ENCODE results near the gene EFHC1. TPM values are rescaled to one million over a fixed set of nuclear protein-coding genes. Genes with fewer than 3 reads are reported as not detected.

EFHC1 gene
- total RNA-seq, 1 donor from 2014 or later = 54.9 TPM

GRCh38 chr6:52498538-52499017 lies 78.4 kb downstream of the EFHC1 start:
- peaks cover 19% of the 10 kb centered on the region for H3K36me3 Mint-ChIP-seq
- H3K27ac Mint-ChIP-seq = peak overlapping the region; percentile 55
- H3K9me3 Mint-ChIP-seq = no peaks in the 10 kb centered on the region
- no peak for DNase-seq (ENCODE audit: extremely low spot score, unreplicated experiment)
- peaks cover 18% of the 10 kb centered on the region for H3K4me1 Mint-ChIP-seq (ENCODE audit: unreplicated experiment)
- no peak overlapping the region for H3K4me3 Mint-ChIP-seq
- TF ChIP-seq CTCF (conservative IDR thresholded peaks at IDR 0.05) = no peak
- H3K27me3 Mint-ChIP-seq = no peaks in the 10 kb centered on the region

- Mint-ChIP-seq H3K27me3 (no peaks in the 10 kb centered on the region), H3K4me3 (no peak overlapping the region), H3K9me3 (no peaks in the 10 kb centered on the region), H3K4me1 (ENCODE audit: unreplicated experiment) (peaks cover 22% of the 10 kb centered on the region), H3K36me3 (peaks cover 19% of the 10 kb centered on the region), H3K27ac (peak overlapping the region; percentile 55)
- no peak for DNase-seq (ENCODE audit: extremely low spot score, unreplicated experiment)
- TF ChIP-seq CTCF (conservative IDR thresholded peaks at IDR 0.05) = no peak
Measured at GRCh38 chr6:52499026-52499425, 78.9 kb downstream of the EFHC1 start.

DNA sequence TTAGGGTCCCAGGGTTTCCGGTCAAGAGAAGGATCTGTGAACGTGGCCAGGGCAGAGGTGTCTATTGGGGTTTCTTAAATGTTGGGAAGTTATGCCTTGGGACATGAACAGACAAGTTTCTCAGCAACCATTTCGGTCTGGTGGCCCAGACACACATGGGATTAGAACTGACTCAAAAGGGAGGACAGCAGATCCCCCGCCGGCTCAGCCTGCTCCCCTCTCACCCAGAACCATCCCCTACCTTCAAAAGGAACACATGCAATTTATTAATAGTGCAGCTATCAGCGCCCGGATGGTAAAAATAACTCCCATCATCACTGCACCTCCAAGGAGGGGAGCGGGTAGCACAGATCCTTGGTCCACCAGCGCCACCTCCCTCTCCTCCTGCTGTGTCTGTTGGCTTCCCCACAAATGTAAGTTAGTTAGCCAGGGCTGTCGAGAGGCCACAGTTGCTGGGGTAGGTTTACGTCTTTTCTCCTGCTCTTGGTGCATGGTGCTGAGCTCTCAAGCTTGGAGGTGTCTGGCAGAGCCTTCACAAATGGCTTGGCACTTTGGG lies 79.6 kb downstream of the EFHC1 start:
- TF ChIP-seq CTCF (conservative IDR thresholded peaks at IDR 0.05) = no peak
- H3K36me3 Mint-ChIP-seq = peaks cover 15% of the 10 kb centered on the region
- no peaks in the 10 kb centered on the region for H3K27me3 Mint-ChIP-seq
- DNase-seq (ENCODE audit: extremely low spot score, unreplicated experiment) = no peak
- H3K27ac Mint-ChIP-seq = peak overlapping the region; percentile 55
- no peaks in the 10 kb centered on the region for H3K9me3 Mint-ChIP-seq
- peaks cover 23% of the 10 kb centered on the region for H3K4me1 Mint-ChIP-seq (ENCODE audit: unreplicated experiment)
- no peak overlapping the region for H3K4me3 Mint-ChIP-seq

- H3K4me3 Mint-ChIP-seq = no peak overlapping the region
- H3K36me3 Mint-ChIP-seq = peaks cover 15% of the 10 kb centered on the region
- no peak for TF ChIP-seq CTCF (conservative IDR thresholded peaks at IDR 0.05)
- H3K9me3 Mint-ChIP-seq = no peaks in the 10 kb centered on the region
- H3K4me1 Mint-ChIP-seq (ENCODE audit: unreplicated experiment) = peaks cover 27% of the 10 kb centered on the region
- no peaks in the 10 kb centered on the region for H3K27me3 Mint-ChIP-seq
- peak overlapping the region; percentile 55 for H3K27ac Mint-ChIP-seq
- DNase-seq (ENCODE audit: extremely low spot score, unreplicated experiment) = no peak
Measured at GRCh38 chr6:52500238-52501129, 80.3 kb downstream of the EFHC1 start.

- peak overlapping the region; percentile 99 for H3K27ac Mint-ChIP-seq
Measured at GRCh38 chr6:52502306-52503029, 82.3 kb downstream of the EFHC1 start.

More at GRCh38 chr6:52502306-52503029, 82.3 kb downstream of the EFHC1 start:
- TF ChIP-seq CTCF (conservative IDR thresholded peaks at IDR 0.05) = no peak
- H3K4me1 Mint-ChIP-seq (ENCODE audit: unreplicated experiment) = peaks cover 24% of the 10 kb centered on the region
- no peaks in the 10 kb centered on the region for H3K27me3 Mint-ChIP-seq
- peaks cover 16% of the 10 kb centered on the region for H3K36me3 Mint-ChIP-seq
- no peak for DNase-seq (ENCODE audit: extremely low spot score, unreplicated experiment)
- H3K4me3 Mint-ChIP-seq = peak overlapping the region; percentile 33
- H3K9me3 Mint-ChIP-seq = no peaks in the 10 kb centered on the region
